C4-2B (cell line): ENCODE data around the gene BID.
A peak's percentile ranks its signal among the peaks of the same experiment; 100 is the strongest.

Experiments used
- H3K27ac ChIP-seq: fragments of 450-650 bp; 2 replicates; pipeline ENCODE4 v1.5.1; 2017
- CTCF ChIP-seq: fragments of 450-650 bp; conservative IDR thresholded peaks from 2 replicates; pipeline ENCODE4 v1.5.1; 2017; ENCODE audit warnings: mild to moderate bottlenecking
- ZFX ChIP-seq: fragments of 450-650 bp; IDR thresholded peaks from 2 replicates; pipeline ENCODE4 v1.6.1; 2017

The BID gene

GRCh38 chr22:17778412-17778976, 4.2 kb upstream of the BID start:
- H3K27ac ChIP-seq, result no peak overlapping the region
- TF ChIP-seq CTCF (no peak), ZFX (no peak)

GRCh38 chr22:17777717-17778044, 3.4 kb upstream of the BID start:
- no peak overlapping the region for H3K27ac ChIP-seq
- TF ChIP-seq ZFX (no peak), CTCF (no peak)

GRCh38 chr22:17777005-17777716, 2.9 kb upstream of the BID start:
- TF ChIP-seq CTCF (no peak), ZFX (no peak)
- H3K27ac ChIP-seq, result no peak overlapping the region

- TF ChIP-seq ZFX, result no peak
- no peak for TF ChIP-seq CTCF
- H3K27ac ChIP-seq, result no peak overlapping the region
These were observed 1.7 kb upstream of the BID start for GRCh38 chr22:17775781-17776465.

- TF ChIP-seq CTCF (no peak), ZFX (no peak)
- H3K27ac ChIP-seq, result no peak overlapping the region
These were observed 837 bp upstream of the BID start for GRCh38 chr22:17774926-17775685.

GRCh38 chr22:17773606-17774205, 563 bp downstream of the BID start:
- peak overlapping the region; percentile 79 for H3K27ac ChIP-seq
- TF ChIP-seq CTCF, result no peak
- TF ChIP-seq ZFX, result no peak
